B cell (primary cell): Measurements from ENCODE around the gene CERS6. TPM values are rescaled to one million over a fixed set of nuclear protein-coding genes. Genes with fewer than 3 reads are reported as not detected.

Experiments used
- ATAC-seq: fragments of 200-7000 bp; cut with Tn5 transposase; one replicate; pipeline ENCODE4 v1.10.0; 2021; ENCODE audit warnings: low read depth, mild to moderate bottlenecking, moderate number of reproducible peaks, moderate library complexity
- CTCF ChIA-PET: fragments of 350-600 bp; sonication (Branson Sonifier 250); formaldehyde crosslinking; loops from one replicate; lab custom pipeline; 2021; ENCODE audit warnings: antibody characterized with exemption, inconsistent platforms; lab: Charles Lee
- POLR2A ChIA-PET: fragments of 350-600 bp; sonication (Branson Sonifier 250); formaldehyde crosslinking; loops from one replicate; lab custom pipeline; 2021; ENCODE audit warnings: antibody characterized with exemption; lab: Charles Lee
- DNase-seq: peaks from one replicate; pipeline ENCODE4 v3.0.0; 2013
- H2AFZ ChIP-seq: 2 replicates; pipeline ENCODE4 v1.6.1; 2012; ENCODE audit warnings: mild to moderate bottlenecking, low read depth, low read length; ENCODE audit not compliant: insufficient read depth, poor library complexity, severe bottlenecking
- H3K27ac ChIP-seq, 2 donors: 1 replicate in 1 of 2; 2 replicates in 1 of 2; pipeline ENCODE4 v1.5.1; 2012 to 2013; ENCODE audit warnings: low read length in 2 of 2, mild to moderate bottlenecking in 2 of 2, moderate library complexity in 1 of 2
- H3K27me3 ChIP-seq, 4 experiments: fragments of 200-600 bp in 1 of 4; sonication (generic) in 1 of 4; replicated peaks in 1 of 4; 1 replicate in 2 of 4; 2 replicates in 2 of 4; pipeline versions ENCODE4 v1.6.1 to v1.7.0; 2013 to 2016; ENCODE audit warnings: low read length in 3 of 4, mild to moderate bottlenecking in 2 of 4, mixed read lengths in 1 of 4, moderate library complexity in 1 of 4; ENCODE audit not compliant: insufficient read depth in 4 of 4, control insufficient read depth in 3 of 4; ENCODE audit errors: control extremely low read depth in 1 of 4
- H3K36me3 ChIP-seq, 2 experiments: replicated peaks in 1 of 2; 1 replicate in 1 of 2; 2 replicates in 1 of 2; pipeline versions ENCODE4 v1.6.1 to v1.7.1; 2013; ENCODE audit warnings: low read length in 1 of 2; ENCODE audit not compliant: insufficient read depth in 2 of 2, control insufficient read depth in 1 of 2; ENCODE audit errors: control extremely low read depth in 1 of 2, extremely low read depth in 1 of 2
- H3K4me1 ChIP-seq, 2 donors: fragments of 200-600 bp in 1 of 2; sonication (generic) in 1 of 2; 1 replicate in 1 of 2; 2 replicates in 1 of 2; pipeline versions ENCODE4 v1.5.1 to v1.6.1; 2013 to 2017; ENCODE audit warnings: low read length in 2 of 2; ENCODE audit not compliant: control insufficient read depth in 2 of 2, insufficient read depth in 2 of 2
- H3K4me2 ChIP-seq: replicated peaks from 2 replicates; pipeline ENCODE3; 2012; ENCODE audit warnings: mild to moderate bottlenecking, low read depth, low read length; ENCODE audit not compliant: poor library complexity, severe bottlenecking
- H3K4me3 ChIP-seq, 5 experiments: fragments of 200-600 bp in 1 of 5; sonication (generic) in 1 of 5; 1 replicate in 3 of 5; 2 replicates in 2 of 5; pipeline versions ENCODE4 v1.5.1 to v1.7.0; 2011 to 2016; ENCODE audit warnings: low read length in 4 of 5, mild to moderate bottlenecking in 4 of 5, low read depth in 2 of 5, control low read depth in 1 of 5, moderate library complexity in 1 of 5; ENCODE audit not compliant: insufficient read depth in 1 of 5; ENCODE audit errors: control extremely low read depth in 1 of 5, extremely low read depth in 1 of 5
- H3K79me2 ChIP-seq: fragments of 200-600 bp; sonication (generic); one replicate; pipeline ENCODE4 v1.6.0; 2016; ENCODE audit warnings: low read length; ENCODE audit not compliant: control insufficient read depth, insufficient read depth
- H3K9ac ChIP-seq: fragments of 200-600 bp; sonication (generic); 2 replicates; pipeline ENCODE4 v1.6.1; 2017; ENCODE audit warnings: mild to moderate bottlenecking, low read length, moderate library complexity
- H3K9me3 ChIP-seq, 3 donors: one replicate each; pipeline versions ENCODE4 v1.6.1 to v1.7.1; 2013; ENCODE audit warnings: low read length in 2 of 3; ENCODE audit not compliant: control insufficient read depth in 2 of 3, insufficient read depth in 1 of 3; ENCODE audit errors: control extremely low read depth in 1 of 3
- H4K20me1 ChIP-seq: 2 replicates; pipeline ENCODE4 v1.6.0; 2012; ENCODE audit warnings: mild to moderate bottlenecking, low read length; ENCODE audit not compliant: insufficient read depth, control insufficient read depth, poor library complexity, severe bottlenecking
- H3K27ac Mint-ChIP-seq: one replicate; pipeline ENCODE4 v1.8.0; 2021; ENCODE audit warnings: mixed read lengths
- H3K27me3 Mint-ChIP-seq: one replicate; pipeline ENCODE4 v1.8.0; 2021; ENCODE audit warnings: mixed read lengths
- H3K4me1 Mint-ChIP-seq: one replicate; pipeline ENCODE4 v1.8.0; 2021; ENCODE audit warnings: mixed read lengths
- H3K4me3 Mint-ChIP-seq: one replicate; pipeline ENCODE4 v1.8.0; 2021; ENCODE audit warnings: mixed read lengths
- H3K9me3 Mint-ChIP-seq: one replicate; pipeline ENCODE4 v1.8.0; 2022; ENCODE audit warnings: mixed read lengths; ENCODE audit not compliant: insufficient read depth
- EZH2 ChIP-seq: IDR thresholded peaks from 2 replicates; pipeline ENCODE4 v1.6.1; 2012; ENCODE audit warnings: borderline replicate concordance, low read depth, mild to moderate bottlenecking, moderate library complexity, low read length; ENCODE audit not compliant: insufficient read depth, poor library complexity, severe bottlenecking
- WGBS: methylation state at CpG from one replicate; pipeline ENCODE4 v1.1.5; 2013; ENCODE audit warnings: missing lambda C conversion rate; ENCODE audit not compliant: insufficient coverage; 5-methylcytosine and 5-hydroxymethylcytosine counted together
- intact Hi-C: fragments of 100-400 bp; cut with micrococcal nuclease; formaldehyde crosslinking; loops from one replicate; pipeline ENCODE4 v1.10.0; 2022
- polyA plus RNA-seq: library from polyadenylated mRNA; depleted of rRNA; stranded (reverse); fragments of >200 nt; gene quantifications from 2 replicates; pipeline ENCODE4 v1.2.3, GENCODE V29; 2012
- total RNA-seq, 2 donors: library from RNA; stranded (reverse); fragments of 120-200 nt in 1 of 2; gene quantifications; 1 replicate in 1 of 2; 2 replicates in 1 of 2; pipeline versions ENCODE4 v1.2.3 to v1.2.4, GENCODE V29; 2013 to 2022
- TF ChIP-seq, protein P1 (sequence below): fragments of 200-600 bp; IDR thresholded peaks from one replicate; pipeline ENCODE4 v1.8.0; 2022; ENCODE audit warnings: antibody characterized with exemption, mild to moderate bottlenecking

Gene CERS6
- total and polyA plus RNA-seq, 2 donors (not counting 1 experiment from before 2014, with no cell fraction given): 2.2 to 5.5 TPM

DNA sequence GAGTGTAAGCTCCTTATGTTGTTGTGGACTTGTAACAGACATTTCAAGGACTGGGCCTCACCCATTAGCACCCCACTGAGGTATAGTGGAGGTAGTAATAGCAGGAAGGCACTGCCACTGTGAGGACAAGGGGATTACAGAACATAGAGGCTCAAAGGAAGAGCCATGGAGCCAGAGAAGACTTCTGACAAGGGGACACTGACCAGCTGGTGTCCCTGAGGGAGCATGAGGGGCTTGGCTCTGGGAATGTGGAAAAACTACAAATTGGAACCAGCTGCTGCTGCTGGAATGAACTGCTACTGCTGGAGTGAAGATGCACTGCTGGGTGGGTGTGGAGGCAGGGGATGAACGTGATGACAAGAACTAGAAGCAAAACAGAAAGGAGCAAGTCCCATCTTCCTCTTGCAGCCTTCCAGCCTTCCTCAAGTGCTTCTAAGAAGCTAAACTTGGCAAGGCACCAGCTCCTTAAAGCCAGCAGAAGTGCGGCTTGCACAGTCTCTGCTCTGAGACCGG is 179.0 kb downstream of the CERS6 start:
- no peaks in the 10 kb centered on the region for H3K36me3 ChIP-seq
- no peaks in the 10 kb centered on the region for H3K9me3 ChIP-seq
- Mint-ChIP-seq H3K27me3 (no peaks in the 10 kb centered on the region), H3K4me3 (no peak overlapping the region), H3K9me3 (no peaks in the 10 kb centered on the region), H3K4me1 (peaks cover 22% of the 10 kb centered on the region), H3K27ac (no peak overlapping the region)
- no peak overlapping the region for H3K4me3 ChIP-seq
- ChIA-PET CTCF (no interaction called here), POLR2A (no interaction called here)
- 52% methylated on average over 2 of the region's 3 CpGs for WGBS
- H2AFZ ChIP-seq: no peak overlapping the region
- DNase-seq (no peak), ATAC-seq (no peak)
- no peaks in the 10 kb centered on the region for H3K27me3 ChIP-seq
- no peak overlapping the region for H3K27ac ChIP-seq
- no peaks in the 10 kb centered on the region for H4K20me1 ChIP-seq
- H3K79me2 ChIP-seq: peaks cover 5% of the 10 kb centered on the region
- no peak for TF ChIP-seq EZH2
- TF ChIP-seq, protein P1, sequence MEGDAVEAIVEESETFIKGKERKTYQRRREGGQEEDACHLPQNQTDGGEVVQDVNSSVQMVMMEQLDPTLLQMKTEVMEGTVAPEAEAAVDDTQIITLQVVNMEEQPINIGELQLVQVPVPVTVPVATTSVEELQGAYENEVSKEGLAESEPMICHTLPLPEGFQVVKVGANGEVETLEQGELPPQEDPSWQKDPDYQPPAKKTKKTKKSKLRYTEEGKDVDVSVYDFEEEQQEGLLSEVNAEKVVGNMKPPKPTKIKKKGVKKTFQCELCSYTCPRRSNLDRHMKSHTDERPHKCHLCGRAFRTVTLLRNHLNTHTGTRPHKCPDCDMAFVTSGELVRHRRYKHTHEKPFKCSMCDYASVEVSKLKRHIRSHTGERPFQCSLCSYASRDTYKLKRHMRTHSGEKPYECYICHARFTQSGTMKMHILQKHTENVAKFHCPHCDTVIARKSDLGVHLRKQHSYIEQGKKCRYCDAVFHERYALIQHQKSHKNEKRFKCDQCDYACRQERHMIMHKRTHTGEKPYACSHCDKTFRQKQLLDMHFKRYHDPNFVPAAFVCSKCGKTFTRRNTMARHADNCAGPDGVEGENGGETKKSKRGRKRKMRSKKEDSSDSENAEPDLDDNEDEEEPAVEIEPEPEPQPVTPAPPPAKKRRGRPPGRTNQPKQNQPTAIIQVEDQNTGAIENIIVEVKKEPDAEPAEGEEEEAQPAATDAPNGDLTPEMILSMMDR: no peak
- H3K9ac ChIP-seq: no peak overlapping the region
- intact Hi-C loops: no loop called here
- H3K4me2 ChIP-seq: no peak overlapping the region
- peaks cover 5 to 8% of the 10 kb centered on the region in 2 donors for H3K4me1 ChIP-seq

DNA sequence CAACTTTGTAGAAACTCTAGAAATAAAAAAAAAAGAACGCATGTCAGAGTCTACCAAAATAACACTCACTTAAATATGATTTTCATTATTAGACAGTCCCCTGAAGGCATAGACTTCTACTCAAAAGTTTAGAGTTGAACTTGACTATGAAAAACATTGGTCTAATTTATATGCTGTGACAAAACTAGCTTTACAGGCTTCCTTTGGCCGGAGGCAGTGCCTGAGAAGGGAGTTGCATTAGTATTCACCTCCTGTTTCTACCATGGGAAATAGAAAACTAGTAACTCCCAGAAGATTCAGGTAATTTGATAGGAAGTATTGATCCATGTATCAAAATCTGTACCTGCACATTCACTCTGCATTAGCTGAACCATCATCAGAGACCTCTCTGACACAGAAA is 182.9 kb downstream of the CERS6 start:
- no peak overlapping the region for H3K4me3 Mint-ChIP-seq
- no peaks in the 10 kb centered on the region for H4K20me1 ChIP-seq
- CTCF ChIA-PET: no interaction called here
- H3K27ac ChIP-seq: no peak overlapping the region
- intact Hi-C loops: no loop called here
- no peak overlapping the region for H3K9ac ChIP-seq
- no peaks in the 10 kb centered on the region for H3K4me1 ChIP-seq
- peaks cover 17% of the 10 kb centered on the region for H3K4me1 Mint-ChIP-seq
- DNase-seq: no peak
- H3K27me3 Mint-ChIP-seq: no peaks in the 10 kb centered on the region
- H3K9me3 ChIP-seq: no peaks in the 10 kb centered on the region
- H3K27ac Mint-ChIP-seq: no peak overlapping the region
- H2AFZ ChIP-seq: no peak overlapping the region
- TF ChIP-seq, protein P1: no peak
- TF ChIP-seq EZH2: no peak
- POLR2A ChIA-PET: interaction anchor here (0.6 kb wide), 1 partner anchor 115 kb away, joined by 4 read pairs; no protein-coding TSS in a partner anchor
- no peak overlapping the region for H3K4me3 ChIP-seq
- no peak for ATAC-seq
- no peak overlapping the region for H3K4me2 ChIP-seq
- H3K36me3 ChIP-seq: peaks cover 0 to 1% of the 10 kb centered on the region in 2 experiments
- no CpG with 5 or more reads among the region's 2 CpGs for WGBS
- no peaks in the 10 kb centered on the region for H3K9me3 Mint-ChIP-seq
- H3K27me3 ChIP-seq: no peaks in the 10 kb centered on the region
- peaks cover 13% of the 10 kb centered on the region for H3K79me2 ChIP-seq
